Erythroblast (primary cell): ENCODE data around the gene APOE.

Experiments used
- DNase-seq, 2 experiments: peaks; one replicate each; lab custom pipeline; 2025; lab: John Stamatoyannopoulos, UW
- GATA1 ChIP-seq: IDR thresholded peaks from 2 replicates; pipeline ENCODE4 v1.6.1; 2011; ENCODE audit warnings: low read depth, mild to moderate bottlenecking, control low read depth, low read length, moderate library complexity
- POLR2A ChIP-seq: IDR thresholded peaks from 2 replicates; pipeline ENCODE4 v1.6.1; 2011; ENCODE audit warnings: mild to moderate bottlenecking, low read length

APOE gene

DNA sequence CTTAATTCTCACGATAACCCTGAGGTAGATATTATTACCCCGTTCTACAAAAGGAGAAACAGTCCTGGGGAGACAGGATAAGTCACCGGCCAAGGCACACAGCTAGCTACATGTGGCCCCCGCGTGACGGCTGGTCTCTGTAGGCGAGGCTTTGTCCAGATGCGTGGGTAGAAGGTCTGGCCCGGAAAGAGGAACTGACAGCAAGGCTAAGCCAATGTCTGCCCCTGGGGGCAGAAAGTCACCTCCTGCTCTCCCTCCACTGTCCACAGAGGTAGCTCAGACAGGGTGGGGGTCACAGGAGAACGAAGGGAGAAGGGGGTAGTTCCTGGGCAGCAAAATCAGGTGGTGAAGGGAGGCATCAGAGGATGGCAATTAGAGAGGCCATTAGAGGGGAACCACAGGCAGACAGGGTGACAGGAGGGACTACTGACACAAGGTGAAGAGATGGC is 38.2 kb downstream of the APOE start:
- peak; percentile 45 to 51 for DNase-seq
- TF ChIP-seq POLR2A (peak; percentile 36), GATA1 (no peak)

- TF ChIP-seq POLR2A (no peak), GATA1 (no peak)
Observed at GRCh38 chr19:44947041-44947581, 41.5 kb downstream of the APOE start.

GRCh38 chr19:44948237-44948636 is 42.6 kb downstream of the APOE start:
- TF ChIP-seq GATA1 (no peak), POLR2A (no peak)
- DNase-seq, result no peak

More at GRCh38 chr19:44947041-44947581, 41.5 kb downstream of the APOE start:
- DNase-seq, result no peak

DNA sequence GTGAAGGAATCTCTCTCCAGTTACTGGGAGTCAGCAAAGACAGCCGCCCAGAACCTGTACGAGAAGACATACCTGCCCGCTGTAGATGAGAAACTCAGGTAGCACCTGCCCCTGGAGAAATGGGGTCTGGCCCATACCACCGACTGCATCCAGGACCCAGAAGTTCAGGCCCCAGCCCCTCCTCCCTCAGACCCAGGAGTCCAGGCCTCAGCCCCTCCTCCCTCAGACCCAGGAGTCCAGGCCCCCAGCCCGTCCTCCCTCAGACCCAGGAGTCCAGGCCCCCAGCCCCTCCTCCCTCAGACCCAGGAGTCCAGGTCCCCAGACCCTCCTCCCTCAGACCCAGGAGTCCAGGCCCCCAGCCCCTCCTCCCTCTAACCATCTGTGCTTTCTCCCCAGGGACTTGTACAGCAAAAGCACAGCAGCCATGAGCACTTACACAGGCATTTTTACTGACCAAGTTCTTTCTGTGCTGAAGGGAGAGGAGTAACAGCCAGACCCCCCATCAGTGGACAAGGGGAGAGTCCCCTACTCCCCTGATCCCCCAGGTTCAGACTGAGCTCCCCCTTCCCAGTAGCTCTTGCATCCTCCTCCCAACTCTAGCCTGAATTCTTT is 43.3 kb downstream of the APOE start:
- no peak for DNase-seq
- TF ChIP-seq POLR2A, result no peak
- TF ChIP-seq GATA1, result no peak

- DNase-seq, result no peak
- TF ChIP-seq POLR2A (no peak), GATA1 (no peak)
Observed at GRCh38 chr19:44949550-44949949, 44.0 kb downstream of the APOE start.

DNA sequence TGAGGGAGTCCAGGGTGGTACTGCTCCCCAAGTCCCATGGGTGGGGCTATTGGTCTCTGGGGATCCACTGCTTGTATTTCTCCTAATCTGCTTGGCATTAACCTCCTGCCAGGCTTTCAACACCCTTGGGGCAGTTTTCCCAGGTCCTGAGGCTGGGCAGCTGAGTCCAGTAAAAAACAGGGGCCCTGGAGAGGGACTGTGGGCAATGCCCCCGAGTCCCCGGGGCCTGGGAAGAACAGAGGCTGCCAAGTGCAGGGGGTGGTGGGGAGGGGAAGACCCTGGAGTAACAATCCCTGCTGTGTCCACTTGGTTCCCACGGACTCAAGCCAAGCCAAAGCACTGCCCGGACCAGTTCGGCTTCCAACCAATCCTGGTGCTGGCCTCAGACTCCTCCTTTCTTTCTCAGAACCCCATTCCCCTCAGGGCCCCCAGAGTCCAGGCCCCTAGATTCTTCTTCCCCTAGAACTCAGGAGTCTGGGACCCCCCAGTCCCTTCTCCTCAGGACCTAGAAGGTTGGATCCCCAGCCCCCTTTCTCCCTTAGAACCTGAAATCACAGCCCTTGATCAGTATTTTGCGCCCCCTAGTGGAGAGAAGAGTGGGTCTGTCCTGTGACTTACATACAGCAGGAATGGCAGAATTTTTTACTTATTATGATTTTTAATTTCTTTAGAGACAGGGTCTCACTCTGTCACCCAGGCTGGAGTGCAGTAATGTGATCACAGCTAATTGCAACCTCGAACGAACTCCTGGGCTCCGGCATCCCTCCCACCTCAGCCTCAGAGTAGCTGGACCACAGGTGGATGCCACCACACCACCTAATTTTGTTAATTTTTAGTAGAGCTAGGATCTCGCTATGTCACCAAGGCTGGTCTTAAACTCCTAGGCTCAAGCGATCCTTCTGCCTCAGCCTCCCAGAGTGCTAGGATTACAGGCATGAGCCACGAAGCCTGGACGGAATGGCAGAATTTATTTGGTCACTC is 45.9 kb downstream of the APOE start:
- DNase-seq, result peak; percentile 81 to 89
- no peak for TF ChIP-seq GATA1
- TF ChIP-seq POLR2A, result no peak

DNA sequence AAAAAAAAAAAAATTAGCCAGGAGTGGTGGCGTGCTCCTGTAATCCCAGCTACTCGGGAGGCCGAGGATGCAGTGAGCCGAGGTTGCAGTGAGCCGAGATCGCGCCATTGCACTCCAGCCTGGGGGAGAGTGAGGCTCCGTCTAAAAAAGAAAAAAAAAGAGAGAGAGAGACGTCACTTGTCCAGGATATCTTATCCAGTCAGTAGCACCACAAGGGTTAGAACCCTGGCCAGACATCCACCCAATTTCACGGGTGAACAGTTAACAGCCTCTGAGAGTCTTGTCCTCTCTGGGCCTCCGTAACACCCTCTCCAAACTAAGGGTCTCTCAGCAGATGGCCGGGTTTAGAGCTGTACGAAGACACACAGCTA is 48.7 kb downstream of the APOE start:
- DNase-seq, result peak in 1 of 2 experiments; percentile 81
- no peak for TF ChIP-seq POLR2A
- no peak for TF ChIP-seq GATA1

- DNase-seq, result peak; percentile 99
- no peak for TF ChIP-seq GATA1
- TF ChIP-seq POLR2A, result peak; percentile 95
Observed at GRCh38 chr19:44954649-44955504, 49.3 kb downstream of the APOE start, which contains the start of gene CLPTM1. Gene CLPTM1 (plus strand): TSS chr19:44955380. CDS start chr19:44955396, 16 bp downstream.

GRCh38 chr19:44955505-44956439 is 50.2 kb downstream of the APOE start:
- DNase-seq, result peak; percentile 46 to 53
- TF ChIP-seq GATA1 (no peak), POLR2A (no peak)

GRCh38 chr19:44957526-44957925 is 51.9 kb downstream of the APOE start:
- no peak for DNase-seq
- TF ChIP-seq POLR2A, result no peak
- no peak for TF ChIP-seq GATA1

- DNase-seq, result no peak
- TF ChIP-seq POLR2A, result no peak
- no peak for TF ChIP-seq GATA1
Observed at GRCh38 chr19:44958090-44958489, 52.5 kb downstream of the APOE start.
